Measurements from ENCODE around the gene RANBP10.
"Not testable (repeated sequence)": the region's sequence is repeated elsewhere in the genome, so short reads cannot be mapped to it uniquely, and the experiment has no call there.

DNA sequence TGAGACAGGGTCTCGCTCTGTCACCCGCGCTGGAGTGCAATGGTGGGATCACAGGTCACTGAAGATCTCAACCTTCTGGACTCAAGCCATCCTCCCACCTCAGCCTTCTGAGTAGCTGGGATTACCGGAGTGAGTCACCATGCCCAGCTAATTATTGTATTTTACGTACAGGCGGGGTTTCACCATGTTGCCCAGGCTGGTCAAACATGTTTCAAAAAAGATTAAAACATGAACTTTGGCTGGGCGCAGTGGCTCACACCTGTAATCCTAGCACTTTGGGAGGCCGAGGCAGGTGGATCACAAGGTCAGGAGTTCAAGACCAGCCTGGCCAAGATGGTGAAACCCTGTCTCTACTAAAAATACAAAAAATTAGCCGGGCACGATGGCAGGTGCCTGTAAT, 30.8 kb upstream of the RANBP10 start:
- TF ChIP-seq CTCF, POLR2A (IDR thresholded peaks at IDR 0.05): not testable (repeated sequence)
